ENCODE measurements around the gene C1QTNF6. TPM values are rescaled to one million over a fixed set of nuclear protein-coding genes. Genes with fewer than 3 reads are reported as not detected.
A peak's percentile ranks its signal among the peaks of the same experiment; 100 is the strongest.

The C1QTNF6 gene
- total RNA-seq, 4 donors from 2014 or later: 1.7 to 4.8 (median 3.6) TPM

- intact Hi-C loops (cut with DNase I): no loop called here
- Histone ChIP-seq H3K27me3 (no peaks in the 10 kb centered on the region), H3K4me1 (peaks cover 0 to 21% of the 10 kb centered on the region in 2 donors), H3K9me3 (no peaks in the 10 kb centered on the region), H3K4me3 (replicated peaks in 1 of 3) (no peak overlapping the region), H3K36me3 (no peaks in the 10 kb centered on the region), H3K27ac (no peak overlapping the region)
- no peak for TF ChIP-seq POLR2A (IDR thresholded peaks at IDR 0.05)
- TF ChIP-seq CTCF (IDR thresholded peaks at IDR 0.05): no peak
- no peak for DNase-seq
- WGBS, 2 donors: 91 to 94% methylated on average over 4 of the region's 4 CpGs
Measured at GRCh38 chr22:37181681-37182080, 6.4 kb downstream of the C1QTNF6 start.

- Histone ChIP-seq H3K4me3 (replicated peaks in 1 of 3) (no peak overlapping the region), H3K36me3 (no peaks in the 10 kb centered on the region), H3K9me3 (no peaks in the 10 kb centered on the region), H3K27ac (no peak overlapping the region), H3K27me3 (no peaks in the 10 kb centered on the region), H3K4me1 (peaks cover 0 to 28% of the 10 kb centered on the region in 2 donors)
- no peak for DNase-seq
- intact Hi-C loops (cut with DNase I): no loop called here
- TF ChIP-seq CTCF (IDR thresholded peaks at IDR 0.05): no peak
- no peak for TF ChIP-seq POLR2A (IDR thresholded peaks at IDR 0.05)
- WGBS, 2 donors: 88 to 94% methylated on average over 7 to 14 of the region's 15 CpGs
Measured at GRCh38 chr22:37180531-37181231, 7.4 kb downstream of the C1QTNF6 start.

GRCh38 chr22:37179622-37180420, 8.2 kb downstream of the C1QTNF6 start:
- Histone ChIP-seq H3K9me3 (no peaks in the 10 kb centered on the region), H3K4me1 (peaks cover 0 to 30% of the 10 kb centered on the region in 2 donors), H3K4me3 (replicated peaks in 1 of 3) (no peak overlapping the region), H3K27ac (no peak overlapping the region), H3K36me3 (no peaks in the 10 kb centered on the region), H3K27me3 (no peaks in the 10 kb centered on the region)
- no peak for DNase-seq
- no peak for TF ChIP-seq POLR2A (IDR thresholded peaks at IDR 0.05)
- no peak for TF ChIP-seq CTCF (IDR thresholded peaks at IDR 0.05)
- intact Hi-C loops (cut with DNase I): no loop called here
- WGBS, 2 donors: 92 to 94% methylated on average over 25 to 27 of the region's 31 CpGs

GRCh38 chr22:37179126-37179470, 8.9 kb downstream of the C1QTNF6 start:
- Histone ChIP-seq H3K27ac (peak overlapping the region in 1 of 3 donors; percentile 52), H3K4me1 (peaks cover 0 to 30% of the 10 kb centered on the region in 2 donors), H3K4me3 (replicated peaks in 1 of 3) (no peak overlapping the region), H3K9me3 (no peaks in the 10 kb centered on the region), H3K27me3 (no peaks in the 10 kb centered on the region), H3K36me3 (no peaks in the 10 kb centered on the region)
- WGBS, 2 donors: 84 to 96% methylated on average over 10 of the region's 10 CpGs
- no peak for DNase-seq
- TF ChIP-seq CTCF (IDR thresholded peaks at IDR 0.05) (no peak), POLR2A (IDR thresholded peaks at IDR 0.05) (no peak)
- intact Hi-C loops (cut with DNase I): no loop called here

All from thyroid gland (tissue), 4 donors.